PC-3 (cell line): Measurements from ENCODE around the gene LCE7A. TPM values are rescaled to one million over a fixed set of nuclear protein-coding genes. Genes with fewer than 3 reads are reported as not detected.

Source experiments
- ATAC-seq: fragments of 200-7000 bp; cut with Tn5 transposase; 2 replicates; pipeline ENCODE4 v1.9.1; 2020; ENCODE audit warnings: mild to moderate bottlenecking, moderate library complexity
- Bru-seq: library from RNA; stranded (reverse); fragments of 400-500 nt; gene quantifications from one replicate; lab custom pipeline; 2021; lab: Mats Ljungman, UMichigan
- BruChase-seq, 2 experiments: library from RNA; stranded (reverse); fragments of 400-500 nt; gene quantifications; one replicate each; lab custom pipeline; 2021; lab: Mats Ljungman, UMichigan
- BruUV-seq: library from RNA; stranded (reverse); fragments of 400-500 nt; replicated peaks from 2 replicates; lab custom pipeline; 2021; lab: Mats Ljungman, UMichigan
- CTCF ChIA-PET: fragments of 300-600 bp; sonication (Branson Sonifier 250); formaldehyde crosslinking; loops from one replicate; lab custom pipeline; 2022; ENCODE audit warnings: antibody characterized with exemption; lab: Charles Lee
- POLR2A ChIA-PET: fragments of 300-600 bp; sonication (Branson Sonifier 250); formaldehyde crosslinking; loops from one replicate; lab custom pipeline; 2022; ENCODE audit warnings: antibody characterized with exemption; ENCODE audit not compliant: unreplicated experiment; lab: Charles Lee
- DNase-seq: peaks from one replicate; pipeline ENCODE4 v3.0.0-alpha.2; 2015
- H2AFZ ChIP-seq: fragments of 300-600 bp; sonication (generic); 2 replicates; pipeline ENCODE4 v1.6.0; 2016; ENCODE audit warnings: antibody characterized with exemption, low read length
- H3F3A ChIP-seq: fragments of 300-600 bp; sonication (generic); one replicate; pipeline ENCODE4 v1.6.0; 2017; ENCODE audit warnings: antibody characterized with exemption, low read length, control low read depth, mild to moderate bottlenecking; ENCODE audit not compliant: unreplicated experiment
- H3K27ac ChIP-seq: fragments of 300-600 bp; sonication (generic); 2 replicates; pipeline ENCODE4 v1.5.1; 2016; ENCODE audit warnings: mild to moderate bottlenecking, low read length
- H3K27me3 ChIP-seq: fragments of 300-600 bp; sonication (generic); 2 replicates; pipeline ENCODE4 v1.6.1; 2016; ENCODE audit warnings: low read length, mixed read lengths
- H3K36me3 ChIP-seq: fragments of 300-600 bp; sonication (generic); 2 replicates; pipeline ENCODE4 v1.6.1; 2016; ENCODE audit warnings: low read depth, mixed run types, low read length, mixed read lengths
- H3K4me1 ChIP-seq: fragments of 300-600 bp; sonication (generic); 2 replicates; pipeline ENCODE4 v1.5.1; 2016; ENCODE audit warnings: low read length; ENCODE audit not compliant: insufficient read depth
- H3K4me2 ChIP-seq: fragments of 300-600 bp; sonication (generic); 2 replicates; pipeline ENCODE4 v1.6.0; 2016; ENCODE audit warnings: low read length
- H3K4me3 ChIP-seq: fragments of 300-600 bp; sonication (generic); 2 replicates; pipeline ENCODE4 v1.5.1; 2016; ENCODE audit warnings: mild to moderate bottlenecking, low read length, mixed read lengths
- H3K79me2 ChIP-seq: fragments of 300-600 bp; sonication (generic); 2 replicates; pipeline ENCODE4 v1.6.1; 2017; ENCODE audit warnings: low read length, mixed read lengths
- H3K9ac ChIP-seq: fragments of 300-600 bp; sonication (generic); 2 replicates; pipeline ENCODE4 v1.6.0; 2016; ENCODE audit warnings: mild to moderate bottlenecking, low read length
- H3K9me2 ChIP-seq: fragments of 300-600 bp; sonication (generic); replicated peaks from 2 replicates; pipeline ENCODE4 v1.6.1; 2016; ENCODE audit warnings: mixed run types, low read length, mixed read lengths
- H3K9me3 ChIP-seq: fragments of 300-600 bp; sonication (generic); 2 replicates; pipeline ENCODE4 v1.6.1; 2016; ENCODE audit warnings: low read length, mixed read lengths
- H4K20me1 ChIP-seq: fragments of 300-600 bp; sonication (generic); 2 replicates; pipeline ENCODE4 v1.6.1; 2016; ENCODE audit warnings: low read length, mixed read lengths
- EZH2 ChIP-seq: fragments of 300-600 bp; sonication (generic); IDR thresholded peaks from one replicate; pipeline ENCODE4 v1.6.1; 2017; ENCODE audit warnings: antibody characterized with exemption, mild to moderate bottlenecking, low read length; ENCODE audit not compliant: unreplicated experiment
- EZH2phosphoT487 ChIP-seq: fragments of 300-600 bp; sonication (generic); IDR thresholded peaks from 2 replicates; pipeline ENCODE4 v1.6.1; 2018; ENCODE audit warnings: mild to moderate bottlenecking, antibody characterized with exemption, low read length, borderline replicate concordance
- intact Hi-C: fragments of 100-400 bp; cut with micrococcal nuclease; formaldehyde crosslinking; loops from 2 replicates; pipeline ENCODE4 v1.9.0; 2023
- long read RNA-seq: library from polyadenylated mRNA; unstranded; transcript quantifications from one replicate; pipeline ENCODE4 v2.0.0, GENCODE V29; 2021; ENCODE audit not compliant: unreplicated experiment
- total RNA-seq: library from RNA; depleted of rRNA; stranded (reverse); fragments of >200 nt; gene quantifications from 2 replicates; pipeline ENCODE4 v1.2.3, GENCODE V29; 2014; rRNA removed
- TF ChIP-seq, protein P1 (sequence below): fragments of 300-600 bp; sonication (generic); conservative IDR thresholded peaks from 2 replicates; pipeline ENCODE4 v1.5.1; 2017; ENCODE audit warnings: antibody characterized with exemption, low read depth, mild to moderate bottlenecking, low read length

The LCE7A gene, protein sequence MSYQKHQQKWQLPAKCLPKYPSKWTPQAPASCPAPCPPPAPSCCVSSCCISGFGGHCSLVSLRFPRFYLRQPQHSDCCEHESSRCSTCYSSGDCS
- total RNA-seq (not detected in 2 replicates), Bru-seq, nascent RNA (not detected), BruChase-seq, experiment 1, labeled RNA remaining after a 6-hour chase (not detected), BruChase-seq, experiment 2, labeled RNA remaining after a 2-hour chase (not detected)
- long read RNA-seq, result 0 reads

DNA sequence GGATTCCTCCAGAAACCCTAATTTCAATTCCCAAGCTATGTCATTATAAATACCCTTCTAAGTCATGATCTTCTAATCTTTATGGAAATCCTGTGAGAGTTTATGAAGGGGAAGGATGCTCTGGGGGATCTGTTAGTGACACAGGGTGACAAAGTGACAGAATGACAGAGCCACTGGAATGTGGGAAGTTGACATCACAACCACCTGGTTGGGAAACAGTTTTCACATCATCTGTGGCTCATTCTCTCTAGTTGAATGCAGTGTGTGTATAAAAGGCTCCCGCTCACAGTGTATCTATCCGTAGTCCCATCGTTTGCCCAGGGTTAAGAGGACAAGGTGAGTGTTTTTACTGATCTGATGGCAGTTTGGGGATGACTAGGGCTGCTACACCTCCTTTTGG is at the start of gene LCE7A:
TSS of gene LCE7A (plus strand) at position 301 of the 400 bp plus-strand sequence. CDS start 702 bp downstream, outside the sequence.
- H3K79me2 ChIP-seq, result no peaks in the 10 kb centered on the region
- no peak within 1 kb of the TSS for H3K4me2 ChIP-seq
- H3F3A ChIP-seq, result no peaks in the 10 kb centered on the region
- H3K4me3 ChIP-seq, result no peak within 1 kb of the TSS
- H4K20me1 ChIP-seq, result no peaks in the 10 kb centered on the region
- ATAC-seq, result no peak
- no peaks in the 10 kb centered on the region for H3K9me3 ChIP-seq
- H3K4me1 ChIP-seq, result no peaks in the 10 kb centered on the region
- POLR2A ChIA-PET, result no interaction called here
- no peak within 1 kb of the TSS for H3K27ac ChIP-seq
- no peak within 1 kb of the TSS for H2AFZ ChIP-seq
- peaks cover 19% of the 10 kb centered on the region for H3K27me3 ChIP-seq
- TF ChIP-seq, protein P1, sequence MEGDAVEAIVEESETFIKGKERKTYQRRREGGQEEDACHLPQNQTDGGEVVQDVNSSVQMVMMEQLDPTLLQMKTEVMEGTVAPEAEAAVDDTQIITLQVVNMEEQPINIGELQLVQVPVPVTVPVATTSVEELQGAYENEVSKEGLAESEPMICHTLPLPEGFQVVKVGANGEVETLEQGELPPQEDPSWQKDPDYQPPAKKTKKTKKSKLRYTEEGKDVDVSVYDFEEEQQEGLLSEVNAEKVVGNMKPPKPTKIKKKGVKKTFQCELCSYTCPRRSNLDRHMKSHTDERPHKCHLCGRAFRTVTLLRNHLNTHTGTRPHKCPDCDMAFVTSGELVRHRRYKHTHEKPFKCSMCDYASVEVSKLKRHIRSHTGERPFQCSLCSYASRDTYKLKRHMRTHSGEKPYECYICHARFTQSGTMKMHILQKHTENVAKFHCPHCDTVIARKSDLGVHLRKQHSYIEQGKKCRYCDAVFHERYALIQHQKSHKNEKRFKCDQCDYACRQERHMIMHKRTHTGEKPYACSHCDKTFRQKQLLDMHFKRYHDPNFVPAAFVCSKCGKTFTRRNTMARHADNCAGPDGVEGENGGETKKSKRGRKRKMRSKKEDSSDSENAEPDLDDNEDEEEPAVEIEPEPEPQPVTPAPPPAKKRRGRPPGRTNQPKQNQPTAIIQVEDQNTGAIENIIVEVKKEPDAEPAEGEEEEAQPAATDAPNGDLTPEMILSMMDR, result no peak
- TF ChIP-seq EZH2phosphoT487 (no peak), EZH2 (no peak)
- no TSS peak for BruUV-seq
- CTCF ChIA-PET, result no interaction called here
- H3K9ac ChIP-seq, result no peak within 1 kb of the TSS
- H3K36me3 ChIP-seq, result no peaks in the 10 kb centered on the region
- DNase-seq, result no peak
- intact Hi-C loops, result no loop called here
- no peaks in the 10 kb centered on the region for H3K9me2 ChIP-seq

DNA sequence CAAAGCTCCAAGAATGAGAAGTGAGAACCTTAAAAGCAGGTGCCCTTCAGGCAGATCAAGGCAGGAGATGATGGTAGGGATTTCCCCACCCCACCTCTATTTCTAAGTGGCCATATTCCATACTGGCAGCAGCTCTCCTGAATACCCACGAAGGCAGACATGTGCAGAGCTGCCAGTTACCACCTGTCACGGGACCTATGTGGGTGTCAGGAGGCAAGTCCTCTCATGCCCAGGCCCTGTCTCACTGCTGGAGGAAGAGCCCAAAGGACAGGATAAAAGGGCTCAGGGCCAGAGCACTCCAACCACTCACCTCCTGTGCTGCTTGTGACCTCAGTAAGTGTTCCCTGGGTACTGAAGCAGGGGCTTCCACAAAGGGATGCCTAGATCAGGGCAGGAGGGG is 48.7 kb upstream of the LCE7A start:
- no peak overlapping the region for H2AFZ ChIP-seq
- H3K27me3 ChIP-seq, result peaks cover 36% of the 10 kb centered on the region
- TF ChIP-seq EZH2phosphoT487 (no peak), EZH2 (no peak)
- TF ChIP-seq, protein P1, result no peak
- BruUV-seq, result no TSS peak
- ATAC-seq (no peak), DNase-seq (no peak)
- H3K79me2 ChIP-seq, result no peaks in the 10 kb centered on the region
- no peaks in the 10 kb centered on the region for H3K9me2 ChIP-seq
- intact Hi-C loops, result no loop called here
- H3K9ac ChIP-seq, result no peak overlapping the region
- no peaks in the 10 kb centered on the region for H4K20me1 ChIP-seq
- H3K9me3 ChIP-seq, result no peaks in the 10 kb centered on the region
- no peak overlapping the region for H3K27ac ChIP-seq
- H3K4me2 ChIP-seq, result no peak overlapping the region
- ChIA-PET POLR2A (no interaction called here), CTCF (no interaction called here)
- no peaks in the 10 kb centered on the region for H3F3A ChIP-seq
- H3K4me1 ChIP-seq, result no peaks in the 10 kb centered on the region
- no peak overlapping the region for H3K4me3 ChIP-seq
- H3K36me3 ChIP-seq, result no peaks in the 10 kb centered on the region

DNA sequence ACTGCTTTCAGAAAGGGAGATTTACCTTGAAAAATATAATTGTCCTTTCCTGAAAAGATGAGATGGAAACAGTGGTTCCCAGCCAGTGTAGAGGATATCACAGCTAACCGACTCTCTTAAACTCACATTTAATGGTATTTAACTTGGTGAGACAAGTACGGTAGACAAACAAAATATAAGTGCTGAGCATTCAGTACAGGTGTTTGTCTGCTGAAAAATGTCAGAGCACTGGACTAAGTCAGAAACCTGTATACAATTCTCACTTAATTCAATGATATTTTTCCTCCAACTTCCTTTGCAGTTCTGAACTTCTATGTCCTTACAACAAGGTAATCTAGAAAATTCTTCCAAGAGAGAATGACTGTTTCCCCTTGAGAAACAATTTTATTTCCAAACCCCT is 48.1 kb upstream of the LCE7A start, which contains the start of gene LCE1B:
TSS of gene LCE1B (plus strand) at position 301 of the 400 bp plus-strand sequence. CDS start 476 bp downstream, outside the sequence.
- Histone ChIP-seq H3K27ac (no peak within 1 kb of the TSS), H3K4me1 (no peaks in the 10 kb centered on the region), H3K9me3 (no peaks in the 10 kb centered on the region), H3K36me3 (no peaks in the 10 kb centered on the region), H3K27me3 (peaks cover 36% of the 10 kb centered on the region), H3F3A (no peaks in the 10 kb centered on the region), H2AFZ (no peak within 1 kb of the TSS), H3K79me2 (no peaks in the 10 kb centered on the region), H3K4me3 (no peak within 1 kb of the TSS), H3K9me2 (no peaks in the 10 kb centered on the region), H3K4me2 (no peak within 1 kb of the TSS), H4K20me1 (no peaks in the 10 kb centered on the region), H3K9ac (no peak within 1 kb of the TSS)
- DNase-seq (no peak), ATAC-seq (no peak)
- ChIA-PET CTCF (no interaction called here), POLR2A (interaction anchor here (0.7 kb wide), 1 partner anchor 154 kb away, joined by 4 read pairs; no protein-coding TSS in a partner anchor)
- no TSS peak for BruUV-seq
- intact Hi-C loops, result no loop called here
- TF ChIP-seq EZH2phosphoT487 (no peak), EZH2 (no peak)
- TF ChIP-seq, protein P1, result no peak
